Endothelial cell of umbilical vein (primary cell): Measurements from ENCODE around the gene CBS.
"Not testable (repeated sequence)": the region's sequence is repeated elsewhere in the genome, so short reads cannot be mapped to it uniquely, and the experiment has no call there.

Experiments
- EZH2 ChIP-seq: IDR thresholded peaks from 2 replicates; pipeline ENCODE4 v1.6.1; 2012; ENCODE audit warnings: borderline replicate concordance, low read depth, mild to moderate bottlenecking, moderate library complexity, low read length, inconsistent platforms; ENCODE audit not compliant: severe bottlenecking
- GATA2 ChIP-seq: IDR thresholded peaks from 2 replicates; pipeline ENCODE4 v1.7.0; 2011; ENCODE audit warnings: low read depth, mild to moderate bottlenecking, moderate library complexity, mixed read lengths, low read length; ENCODE audit not compliant: insufficient read length, insufficient read depth
- POLR2A ChIP-seq: IDR thresholded peaks from 2 replicates; pipeline ENCODE4 v1.6.1; 2012; ENCODE audit warnings: low read depth, mild to moderate bottlenecking, control low read depth, low read length
- POLR2AphosphoS5 ChIP-seq: IDR thresholded peaks from 2 replicates; pipeline ENCODE4 v1.6.1; 2012; ENCODE audit warnings: low read depth, mild to moderate bottlenecking, control low read depth, low read length, moderate library complexity; ENCODE audit not compliant: insufficient read depth
- TF ChIP-seq, protein P1 (sequence below), 2 donors: IDR thresholded peaks; 1 replicate in 1 of 2; 2 replicates in 1 of 2; pipeline ENCODE4 v1.5.1; 2011; ENCODE audit warnings: low read length in 2 of 2, mild to moderate bottlenecking in 2 of 2, moderate library complexity in 2 of 2, control low read depth in 1 of 2, inconsistent platforms in 1 of 2, low read depth in 1 of 2; ENCODE audit not compliant: insufficient read depth in 1 of 2; ENCODE audit errors: extremely low read depth in 1 of 2
- TF ChIP-seq, protein P2 (sequence below): IDR thresholded peaks from 2 replicates; pipeline ENCODE4 v1.6.1; 2011; ENCODE audit not compliant: insufficient read depth, insufficient read length

GRCh38 chr21:43101000-43101399, 25.4 kb upstream of the CBS start:
- TF ChIP-seq, protein P1, sequence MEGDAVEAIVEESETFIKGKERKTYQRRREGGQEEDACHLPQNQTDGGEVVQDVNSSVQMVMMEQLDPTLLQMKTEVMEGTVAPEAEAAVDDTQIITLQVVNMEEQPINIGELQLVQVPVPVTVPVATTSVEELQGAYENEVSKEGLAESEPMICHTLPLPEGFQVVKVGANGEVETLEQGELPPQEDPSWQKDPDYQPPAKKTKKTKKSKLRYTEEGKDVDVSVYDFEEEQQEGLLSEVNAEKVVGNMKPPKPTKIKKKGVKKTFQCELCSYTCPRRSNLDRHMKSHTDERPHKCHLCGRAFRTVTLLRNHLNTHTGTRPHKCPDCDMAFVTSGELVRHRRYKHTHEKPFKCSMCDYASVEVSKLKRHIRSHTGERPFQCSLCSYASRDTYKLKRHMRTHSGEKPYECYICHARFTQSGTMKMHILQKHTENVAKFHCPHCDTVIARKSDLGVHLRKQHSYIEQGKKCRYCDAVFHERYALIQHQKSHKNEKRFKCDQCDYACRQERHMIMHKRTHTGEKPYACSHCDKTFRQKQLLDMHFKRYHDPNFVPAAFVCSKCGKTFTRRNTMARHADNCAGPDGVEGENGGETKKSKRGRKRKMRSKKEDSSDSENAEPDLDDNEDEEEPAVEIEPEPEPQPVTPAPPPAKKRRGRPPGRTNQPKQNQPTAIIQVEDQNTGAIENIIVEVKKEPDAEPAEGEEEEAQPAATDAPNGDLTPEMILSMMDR (IDR thresholded peaks at IDR 0.05; ENCODE audit: extremely low read depth in 1 of 2, insufficient read depth in 1 of 2, low read depth in 1 of 2, low read length in 2 of 2), result not testable (repeated sequence)
- TF ChIP-seq POLR2A, GATA2, EZH2, POLR2AphosphoS5: not testable (repeated sequence)
- TF ChIP-seq, protein P2, sequence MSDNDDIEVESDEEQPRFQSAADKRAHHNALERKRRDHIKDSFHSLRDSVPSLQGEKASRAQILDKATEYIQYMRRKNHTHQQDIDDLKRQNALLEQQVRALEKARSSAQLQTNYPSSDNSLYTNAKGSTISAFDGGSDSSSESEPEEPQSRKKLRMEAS, result not testable (repeated sequence)
